Uterus (tissue), 4 donors: ENCODE results near the gene PROM1. TPM values are rescaled to one million over a fixed set of nuclear protein-coding genes. Genes with fewer than 3 reads are reported as not detected.

Source experiments
- DNase-seq, 2 donors: peaks; one replicate each; pipeline ENCODE4 v3.0.0-alpha.2; 2019 to 2020
- H3K27ac ChIP-seq, 2 donors: fragments of 200-600 bp; sonication (generic); 1 replicate in 1 of 2; 2 replicates in 1 of 2; pipeline ENCODE4 v1.5.1; 2016 to 2018
- H3K27me3 ChIP-seq, 2 donors: fragments of 200-600 bp; sonication (generic); one replicate each; pipeline ENCODE4 v1.5.1; 2018 to 2019; ENCODE audit warnings: control low read depth in 1 of 2
- H3K36me3 ChIP-seq, 2 donors: fragments of 200-600 bp; sonication (generic); one replicate each; pipeline ENCODE4 v1.5.1; 2019; ENCODE audit warnings: control low read depth in 1 of 2
- H3K4me1 ChIP-seq, 2 donors: fragments of 200-600 bp; sonication (generic); one replicate each; pipeline ENCODE4 v1.5.1; 2018 to 2019; ENCODE audit warnings: control low read depth in 1 of 2
- H3K4me3 ChIP-seq, 2 donors: fragments of 200-600 bp; sonication (generic); 1 replicate in 1 of 2; 2 replicates in 1 of 2; pipeline ENCODE4 v1.5.1; 2018 to 2019; ENCODE audit warnings: mild to moderate bottlenecking in 1 of 2
- H3K9me3 ChIP-seq, 2 donors: fragments of 200-600 bp; sonication (generic); one replicate each; pipeline ENCODE4 v1.5.1; 2019; ENCODE audit warnings: control low read depth in 1 of 2
- CTCF ChIP-seq, 4 experiments: fragments of 200-600 bp in 2 of 4; fragments of 450-650 bp in 2 of 4; sonication (generic) in 2 of 4; IDR thresholded peaks; one replicate each; pipeline ENCODE4 v1.5.1; 2016 to 2019; ENCODE audit warnings: antibody characterized with exemption in 4 of 4, mild to moderate bottlenecking in 2 of 4, moderate library complexity in 1 of 4
- POLR2A ChIP-seq, 2 donors: fragments of 450-650 bp; IDR thresholded peaks; one replicate each; pipeline ENCODE4 v1.6.1; 2016; ENCODE audit warnings: antibody characterized with exemption in 2 of 2, mild to moderate bottlenecking in 1 of 2, moderate library complexity in 1 of 2
- intact Hi-C: fragments of 100-400 bp; cut with DNase I; formaldehyde crosslinking; loops from one replicate; pipeline ENCODE4 v1.15.1; 2023; ENCODE audit warnings: low total_unique reads
- total RNA-seq, 4 donors: library from RNA; depleted of rRNA in 3 of 4; stranded (reverse); fragments of >200 nt in 3 of 4; gene quantifications; one replicate each; pipeline versions ENCODE4 v1.1.0 to v1.2.4, GENCODE V29; 2014 to 2023
- donor health status: DM: yes; HTN: yes; CAD: no.

PROM1 gene
- total RNA-seq, 4 donors from 2014 or later = 0.18 to 24.6 (median 1.1) TPM

- TF ChIP-seq POLR2A (IDR thresholded peaks at IDR 0.05) = no peak
- TF ChIP-seq CTCF (IDR thresholded peaks at IDR 0.05) = no peak
- intact Hi-C loops = no loop called here
- Histone ChIP-seq H3K36me3 (no peaks in the 10 kb centered on the region), H3K27me3 (no peaks in the 10 kb centered on the region), H3K4me1 (no peaks in the 10 kb centered on the region), H3K9me3 (no peaks in the 10 kb centered on the region), H3K27ac (no peak overlapping the region), H3K4me3 (no peak overlapping the region)
- DNase-seq = no peak
These were observed 54.6 kb downstream of the PROM1 start for GRCh38 chr4:16029262-16029661.

GRCh38 chr4:16027626-16028025 is 56.2 kb downstream of the PROM1 start:
- Histone ChIP-seq H3K36me3 (no peaks in the 10 kb centered on the region), H3K4me3 (no peak overlapping the region), H3K27ac (no peak overlapping the region), H3K9me3 (no peaks in the 10 kb centered on the region), H3K4me1 (no peaks in the 10 kb centered on the region), H3K27me3 (no peaks in the 10 kb centered on the region)
- TF ChIP-seq POLR2A (IDR thresholded peaks at IDR 0.05) = no peak
- TF ChIP-seq CTCF (IDR thresholded peaks at IDR 0.05) = no peak
- no peak for DNase-seq
- intact Hi-C loops = no loop called here

GRCh38 chr4:16027114-16027513 is 56.7 kb downstream of the PROM1 start:
- intact Hi-C loops = no loop called here
- H3K36me3 ChIP-seq = no peaks in the 10 kb centered on the region
- no peak for DNase-seq
- no peak overlapping the region for H3K27ac ChIP-seq
- H3K9me3 ChIP-seq = no peaks in the 10 kb centered on the region
- no peaks in the 10 kb centered on the region for H3K4me1 ChIP-seq
- H3K27me3 ChIP-seq = no peaks in the 10 kb centered on the region
- TF ChIP-seq POLR2A (IDR thresholded peaks at IDR 0.05) = no peak
- no peak for TF ChIP-seq CTCF (IDR thresholded peaks at IDR 0.05)
- no peak overlapping the region for H3K4me3 ChIP-seq

GRCh38 chr4:16026160-16026761 is 57.6 kb downstream of the PROM1 start:
- Histone ChIP-seq H3K4me3 (no peak overlapping the region), H3K36me3 (no peaks in the 10 kb centered on the region), H3K9me3 (no peaks in the 10 kb centered on the region), H3K4me1 (no peaks in the 10 kb centered on the region), H3K27ac (no peak overlapping the region), H3K27me3 (no peaks in the 10 kb centered on the region)
- peak; percentile 75 to 87 (median 85) for TF ChIP-seq CTCF (IDR thresholded peaks at IDR 0.05)
- TF ChIP-seq POLR2A (IDR thresholded peaks at IDR 0.05) = no peak
- intact Hi-C loops = no loop called here
- DNase-seq = peak in 1 of 2 donors; percentile 34

- DNase-seq = no peak
- no peaks in the 10 kb centered on the region for H3K36me3 ChIP-seq
- TF ChIP-seq CTCF (IDR thresholded peaks at IDR 0.05) (no peak), POLR2A (IDR thresholded peaks at IDR 0.05) (no peak)
- H3K9me3 ChIP-seq = no peaks in the 10 kb centered on the region
- H3K4me1 ChIP-seq = no peaks in the 10 kb centered on the region
- intact Hi-C loops = no loop called here
- no peak overlapping the region for H3K27ac ChIP-seq
- H3K4me3 ChIP-seq = no peak overlapping the region
- no peaks in the 10 kb centered on the region for H3K27me3 ChIP-seq
These were observed 58.6 kb downstream of the PROM1 start for GRCh38 chr4:16025268-16025667.
